ENCODE data around the gene AJUBA.
A peak's percentile ranks its signal among the peaks of the same experiment; 100 is the strongest.

AJUBA gene

GRCh38 chr14:22987291-22987690 is 4.9 kb upstream of the AJUBA start:
- no peak overlapping the region for H2BK120ac ChIP-seq (ENCODE audit: low read depth, low read length)
- 87% methylated on average over 7 of the region's 8 CpGs for WGBS
- no peak overlapping the region for H2BK15ac ChIP-seq (ENCODE audit: low read depth, poor library complexity, severe bottlenecking)
- no peaks in the 10 kb centered on the region for H3K27me3 ChIP-seq (ENCODE audit: control insufficient read depth in 1 of 2, insufficient read depth in 1 of 2, low read length in 2 of 2)
- H3K4me3 ChIP-seq (ENCODE audit: insufficient read depth in 1 of 2, low read depth in 1 of 2, low read length in 2 of 2) = no peak overlapping the region
- H3K36me3 ChIP-seq (ENCODE audit: control insufficient read depth in 1 of 2, insufficient read depth in 2 of 2, low read depth in 1 of 2, low read length in 2 of 2) = peaks cover 0 to 8% of the 10 kb centered on the region in 2 experiments
- peaks cover 10% of the 10 kb centered on the region for H3K79me1 ChIP-seq (replicated peaks; ENCODE audit: low read length, poor library complexity, severe bottlenecking)
- H2BK12ac ChIP-seq (ENCODE audit: low read length in 2 of 2) = no peak overlapping the region
- no peak for DNase-seq
- H3K4me1 ChIP-seq (ENCODE audit: control insufficient read depth, insufficient read depth, low read depth, low read length) = peaks cover 4% of the 10 kb centered on the region
- H2AK5ac ChIP-seq (ENCODE audit: low read length, severe bottlenecking) = no peak overlapping the region
- no peak overlapping the region for H3K27ac ChIP-seq (ENCODE audit: low read length, poor library complexity, severe bottlenecking)
- no peak overlapping the region for H3K14ac ChIP-seq (ENCODE audit: low read length in 2 of 2)
- no peak overlapping the region for H2AFZ ChIP-seq (ENCODE audit: low read depth, low read length)
- no peak overlapping the region for H4K8ac ChIP-seq (ENCODE audit: low read length)
- no peak overlapping the region for H3K9ac ChIP-seq (ENCODE audit: low read length)
- no peak overlapping the region for H3K4me2 ChIP-seq (ENCODE audit: low read length, poor library complexity, severe bottlenecking)
- H2BK5ac ChIP-seq (ENCODE audit: low read depth, low read length, poor library complexity, severe bottlenecking) = no peak overlapping the region
- no peak overlapping the region for H3K23ac ChIP-seq (ENCODE audit: low read length in 2 of 2)
- H3K9me3 ChIP-seq (ENCODE audit: control insufficient read depth, low read length) = no peaks in the 10 kb centered on the region
- H4K91ac ChIP-seq (ENCODE audit: low read length) = no peak overlapping the region
- no peak overlapping the region for H3K4ac ChIP-seq (ENCODE audit: low read depth in 1 of 2, low read length in 2 of 2)
- no peak overlapping the region for H3K18ac ChIP-seq (ENCODE audit: low read depth in 1 of 2, low read length in 2 of 2)

GRCh38 chr14:22986508-22987054 is 4.2 kb upstream of the AJUBA start:
- no peak overlapping the region for H3K23ac ChIP-seq (ENCODE audit: low read length in 2 of 2)
- H2AFZ ChIP-seq (ENCODE audit: low read depth, low read length) = no peak overlapping the region
- no peak overlapping the region for H4K8ac ChIP-seq (ENCODE audit: low read length)
- H3K4ac ChIP-seq (ENCODE audit: low read depth in 1 of 2, low read length in 2 of 2) = no peak overlapping the region
- no peak overlapping the region for H3K18ac ChIP-seq (ENCODE audit: low read depth in 1 of 2, low read length in 2 of 2)
- H2BK120ac ChIP-seq (ENCODE audit: low read depth, low read length) = no peak overlapping the region
- peak; percentile 82 for DNase-seq
- 0% methylated on average over 2 of the region's 5 CpGs for WGBS
- H3K27ac ChIP-seq (ENCODE audit: low read length, poor library complexity, severe bottlenecking) = no peak overlapping the region
- H2BK15ac ChIP-seq (ENCODE audit: low read depth, poor library complexity, severe bottlenecking) = no peak overlapping the region
- H3K9ac ChIP-seq (ENCODE audit: low read length) = no peak overlapping the region
- no peaks in the 10 kb centered on the region for H3K9me3 ChIP-seq (ENCODE audit: control insufficient read depth, low read length)
- no peak overlapping the region for H3K4me3 ChIP-seq (ENCODE audit: insufficient read depth in 1 of 2, low read depth in 1 of 2, low read length in 2 of 2)
- no peaks in the 10 kb centered on the region for H3K27me3 ChIP-seq (ENCODE audit: control insufficient read depth in 1 of 2, insufficient read depth in 1 of 2, low read length in 2 of 2)
- no peak overlapping the region for H2AK5ac ChIP-seq (ENCODE audit: low read length, severe bottlenecking)
- peaks cover 10% of the 10 kb centered on the region for H3K79me1 ChIP-seq (replicated peaks; ENCODE audit: low read length, poor library complexity, severe bottlenecking)
- peaks cover 0 to 8% of the 10 kb centered on the region in 2 experiments for H3K36me3 ChIP-seq (ENCODE audit: control insufficient read depth in 1 of 2, insufficient read depth in 2 of 2, low read depth in 1 of 2, low read length in 2 of 2)
- H4K91ac ChIP-seq (ENCODE audit: low read length) = no peak overlapping the region
- H2BK12ac ChIP-seq (ENCODE audit: low read length in 2 of 2) = no peak overlapping the region
- no peak overlapping the region for H3K4me2 ChIP-seq (ENCODE audit: low read length, poor library complexity, severe bottlenecking)
- H3K4me1 ChIP-seq (ENCODE audit: control insufficient read depth, insufficient read depth, low read depth, low read length) = peaks cover 4% of the 10 kb centered on the region
- no peak overlapping the region for H3K14ac ChIP-seq (ENCODE audit: low read length in 2 of 2)
- no peak overlapping the region for H2BK5ac ChIP-seq (ENCODE audit: low read depth, low read length, poor library complexity, severe bottlenecking)

GRCh38 chr14:22985894-22986507 is 3.6 kb upstream of the AJUBA start:
- no peak for DNase-seq
- WGBS = 85% methylated on average over 1 of the region's 2 CpGs
- H4K8ac ChIP-seq (ENCODE audit: low read length) = no peak overlapping the region

GRCh38 chr14:22984959-22985658 is 2.8 kb upstream of the AJUBA start:
- Histone ChIP-seq H3K14ac (ENCODE audit: low read length in 2 of 2) (no peak overlapping the region), H3K79me1 (replicated peaks; ENCODE audit: low read length, poor library complexity, severe bottlenecking) (peaks cover 10% of the 10 kb centered on the region), H3K4ac (ENCODE audit: low read depth in 1 of 2, low read length in 2 of 2) (no peak overlapping the region), H3K9me3 (ENCODE audit: control insufficient read depth, low read length) (no peaks in the 10 kb centered on the region), H4K91ac (ENCODE audit: low read length) (no peak overlapping the region), H3K36me3 (ENCODE audit: control insufficient read depth in 1 of 2, insufficient read depth in 2 of 2, low read depth in 1 of 2, low read length in 2 of 2) (peaks cover 0 to 8% of the 10 kb centered on the region in 2 experiments), H3K4me3 (ENCODE audit: insufficient read depth in 1 of 2, low read depth in 1 of 2, low read length in 2 of 2) (no peak overlapping the region), H3K27ac (ENCODE audit: low read length, poor library complexity, severe bottlenecking) (no peak overlapping the region), H2BK120ac (ENCODE audit: low read depth, low read length) (no peak overlapping the region), H3K27me3 (ENCODE audit: control insufficient read depth in 1 of 2, insufficient read depth in 1 of 2, low read length in 2 of 2) (no peaks in the 10 kb centered on the region), H2BK5ac (ENCODE audit: low read depth, low read length, poor library complexity, severe bottlenecking) (no peak overlapping the region), H2BK15ac (ENCODE audit: low read depth, poor library complexity, severe bottlenecking) (no peak overlapping the region), H3K4me1 (ENCODE audit: control insufficient read depth, insufficient read depth, low read depth, low read length) (peaks cover 4% of the 10 kb centered on the region), H3K23ac (ENCODE audit: low read length in 2 of 2) (no peak overlapping the region), H2BK12ac (ENCODE audit: low read length in 2 of 2) (no peak overlapping the region), H3K9ac (ENCODE audit: low read length) (peak overlapping the region; percentile 24), H4K8ac (ENCODE audit: low read length) (no peak overlapping the region), H3K18ac (ENCODE audit: low read depth in 1 of 2, low read length in 2 of 2) (no peak overlapping the region), H3K4me2 (ENCODE audit: low read length, poor library complexity, severe bottlenecking) (no peak overlapping the region), H2AK5ac (ENCODE audit: low read length, severe bottlenecking) (no peak overlapping the region), H2AFZ (ENCODE audit: low read depth, low read length) (no peak overlapping the region)
- WGBS = 92% methylated on average over 6 of the region's 6 CpGs
- no peak for DNase-seq

More at GRCh38 chr14:22985894-22986507, 3.6 kb upstream of the AJUBA start:
- H2BK15ac ChIP-seq (ENCODE audit: low read depth, poor library complexity, severe bottlenecking) = no peak overlapping the region
- no peak overlapping the region for H3K9ac ChIP-seq (ENCODE audit: low read length)
- no peaks in the 10 kb centered on the region for H3K27me3 ChIP-seq (ENCODE audit: control insufficient read depth in 1 of 2, insufficient read depth in 1 of 2, low read length in 2 of 2)
- H3K4me1 ChIP-seq (ENCODE audit: control insufficient read depth, insufficient read depth, low read depth, low read length) = peaks cover 4% of the 10 kb centered on the region
- no peak overlapping the region for H2AFZ ChIP-seq (ENCODE audit: low read depth, low read length)
- no peak overlapping the region for H3K14ac ChIP-seq (ENCODE audit: low read length in 2 of 2)
- H3K4me2 ChIP-seq (ENCODE audit: low read length, poor library complexity, severe bottlenecking) = no peak overlapping the region
- H3K79me1 ChIP-seq (replicated peaks; ENCODE audit: low read length, poor library complexity, severe bottlenecking) = peaks cover 10% of the 10 kb centered on the region
- H2BK5ac ChIP-seq (ENCODE audit: low read depth, low read length, poor library complexity, severe bottlenecking) = no peak overlapping the region
- no peak overlapping the region for H2BK12ac ChIP-seq (ENCODE audit: low read length in 2 of 2)
- peaks cover 0 to 8% of the 10 kb centered on the region in 2 experiments for H3K36me3 ChIP-seq (ENCODE audit: control insufficient read depth in 1 of 2, insufficient read depth in 2 of 2, low read depth in 1 of 2, low read length in 2 of 2)
- H3K4ac ChIP-seq (ENCODE audit: low read depth in 1 of 2, low read length in 2 of 2) = no peak overlapping the region
- H3K18ac ChIP-seq (ENCODE audit: low read depth in 1 of 2, low read length in 2 of 2) = no peak overlapping the region
- no peak overlapping the region for H2BK120ac ChIP-seq (ENCODE audit: low read depth, low read length)
- no peaks in the 10 kb centered on the region for H3K9me3 ChIP-seq (ENCODE audit: control insufficient read depth, low read length)
- no peak overlapping the region for H3K4me3 ChIP-seq (ENCODE audit: insufficient read depth in 1 of 2, low read depth in 1 of 2, low read length in 2 of 2)
- no peak overlapping the region for H3K27ac ChIP-seq (ENCODE audit: low read length, poor library complexity, severe bottlenecking)
- H4K91ac ChIP-seq (ENCODE audit: low read length) = no peak overlapping the region
- H3K23ac ChIP-seq (ENCODE audit: low read length in 2 of 2) = no peak overlapping the region
- H2AK5ac ChIP-seq (ENCODE audit: low read length, severe bottlenecking) = no peak overlapping the region

All from mesenchymal stem cell (in vitro differentiated cells and primary cell).